ENCODE results near the gene MTF1. TPM values are rescaled to one million over a fixed set of nuclear protein-coding genes. Genes with fewer than 3 reads are reported as not detected.

The MTF1 gene
- total RNA-seq, 1 donor from 2014 or later = 11.3 TPM

GRCh38 chr1:37817481-37817880, 41.9 kb downstream of the MTF1 start:
- Histone ChIP-seq H3K4me1 (peaks cover 7% of the 10 kb centered on the region), H3K27ac (replicated peaks) (no peak overlapping the region), H3K27me3 (ENCODE audit: low read depth) (no peaks in the 10 kb centered on the region), H3K9me3 (replicated peaks) (no peaks in the 10 kb centered on the region), H3K36me3 (peaks cover 75% of the 10 kb centered on the region), H3K4me3 (no peak overlapping the region)
- peak; percentile 33 for DNase-seq
- intact Hi-C loops (cut with micrococcal nuclease) = no loop called here
- TF ChIP-seq, protein P1, sequence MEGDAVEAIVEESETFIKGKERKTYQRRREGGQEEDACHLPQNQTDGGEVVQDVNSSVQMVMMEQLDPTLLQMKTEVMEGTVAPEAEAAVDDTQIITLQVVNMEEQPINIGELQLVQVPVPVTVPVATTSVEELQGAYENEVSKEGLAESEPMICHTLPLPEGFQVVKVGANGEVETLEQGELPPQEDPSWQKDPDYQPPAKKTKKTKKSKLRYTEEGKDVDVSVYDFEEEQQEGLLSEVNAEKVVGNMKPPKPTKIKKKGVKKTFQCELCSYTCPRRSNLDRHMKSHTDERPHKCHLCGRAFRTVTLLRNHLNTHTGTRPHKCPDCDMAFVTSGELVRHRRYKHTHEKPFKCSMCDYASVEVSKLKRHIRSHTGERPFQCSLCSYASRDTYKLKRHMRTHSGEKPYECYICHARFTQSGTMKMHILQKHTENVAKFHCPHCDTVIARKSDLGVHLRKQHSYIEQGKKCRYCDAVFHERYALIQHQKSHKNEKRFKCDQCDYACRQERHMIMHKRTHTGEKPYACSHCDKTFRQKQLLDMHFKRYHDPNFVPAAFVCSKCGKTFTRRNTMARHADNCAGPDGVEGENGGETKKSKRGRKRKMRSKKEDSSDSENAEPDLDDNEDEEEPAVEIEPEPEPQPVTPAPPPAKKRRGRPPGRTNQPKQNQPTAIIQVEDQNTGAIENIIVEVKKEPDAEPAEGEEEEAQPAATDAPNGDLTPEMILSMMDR (IDR thresholded peaks at IDR 0.05; ENCODE audit: borderline replicate concordance) = no peak

- H3K27me3 ChIP-seq (ENCODE audit: low read depth) = no peaks in the 10 kb centered on the region
- H3K36me3 ChIP-seq = peaks cover 45% of the 10 kb centered on the region
- H3K27ac ChIP-seq (replicated peaks) = no peak overlapping the region
- no peaks in the 10 kb centered on the region for H3K9me3 ChIP-seq (replicated peaks)
- H3K4me3 ChIP-seq = no peak overlapping the region
- intact Hi-C loops (cut with micrococcal nuclease) = no loop called here
- no peak for DNase-seq
- peaks cover 28% of the 10 kb centered on the region for H3K4me1 ChIP-seq
- TF ChIP-seq, protein P1 (IDR thresholded peaks at IDR 0.05; ENCODE audit: borderline replicate concordance) = no peak
These were observed 45.1 kb downstream of the MTF1 start for GRCh38 chr1:37814252-37814651.

DNA sequence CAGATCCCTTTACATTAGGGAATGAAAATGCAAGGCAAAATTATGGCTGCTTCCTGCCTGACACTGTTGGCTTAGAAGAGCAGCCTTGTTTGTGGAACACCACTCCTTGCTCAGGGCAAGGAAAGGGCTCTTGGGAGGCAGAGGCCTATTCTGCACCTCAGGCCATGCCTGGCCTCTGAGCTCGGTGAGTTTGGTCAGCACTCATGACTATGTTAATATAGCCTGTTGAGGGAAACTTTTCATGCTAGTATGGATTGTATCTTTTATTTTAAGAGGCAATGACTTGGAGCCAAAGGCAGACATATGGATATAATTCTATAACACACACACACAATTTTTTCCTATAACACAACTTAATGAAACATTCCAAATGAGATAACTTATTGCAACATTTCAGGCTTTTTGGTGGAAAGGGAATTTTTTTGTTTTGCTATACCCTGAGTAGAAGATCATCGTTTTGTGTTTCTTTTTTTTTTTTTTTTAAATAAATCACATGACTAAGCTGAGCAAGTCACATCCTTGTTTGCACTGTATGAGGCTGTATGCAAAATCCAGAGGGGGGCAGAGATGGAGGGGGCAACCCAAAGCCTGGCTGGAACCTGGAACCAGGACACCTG, 45.8 kb downstream of the MTF1 start:
- intact Hi-C loops (cut with micrococcal nuclease) = no loop called here

GRCh38 chr1:37811027-37811655, 48.3 kb downstream of the MTF1 start:
- intact Hi-C loops (cut with micrococcal nuclease) = no loop called here
- peaks cover 25% of the 10 kb centered on the region for H3K36me3 ChIP-seq
- TF ChIP-seq, protein P1 (IDR thresholded peaks at IDR 0.05; ENCODE audit: borderline replicate concordance) = peak; percentile 83
- DNase-seq = peak; percentile 48
- no peak overlapping the region for H3K27ac ChIP-seq (replicated peaks)
- peaks cover 48% of the 10 kb centered on the region for H3K4me1 ChIP-seq
- H3K4me3 ChIP-seq = no peak overlapping the region
- H3K9me3 ChIP-seq (replicated peaks) = no peaks in the 10 kb centered on the region
- H3K27me3 ChIP-seq (ENCODE audit: low read depth) = no peaks in the 10 kb centered on the region

More for the DNA sequence above, 45.8 kb downstream of the MTF1 start:
- no peaks in the 10 kb centered on the region for H3K27me3 ChIP-seq (ENCODE audit: low read depth)
- no peak overlapping the region for H3K4me3 ChIP-seq
- no peak overlapping the region for H3K27ac ChIP-seq (replicated peaks)
- peaks cover 34% of the 10 kb centered on the region for H3K4me1 ChIP-seq
- DNase-seq = no peak
- H3K9me3 ChIP-seq (replicated peaks) = no peaks in the 10 kb centered on the region
- TF ChIP-seq, protein P1 (IDR thresholded peaks at IDR 0.05; ENCODE audit: borderline replicate concordance) = no peak
- H3K36me3 ChIP-seq = peaks cover 39% of the 10 kb centered on the region

GRCh38 chr1:37809942-37810341, 49.5 kb downstream of the MTF1 start:
- Histone ChIP-seq H3K36me3 (peaks cover 26% of the 10 kb centered on the region), H3K4me1 (peaks cover 50% of the 10 kb centered on the region), H3K9me3 (replicated peaks) (no peaks in the 10 kb centered on the region), H3K4me3 (no peak overlapping the region), H3K27me3 (ENCODE audit: low read depth) (no peaks in the 10 kb centered on the region), H3K27ac (replicated peaks) (peak overlapping the region; percentile 98)
- DNase-seq = no peak
- intact Hi-C loops (cut with micrococcal nuclease) = no loop called here
- TF ChIP-seq, protein P1 (IDR thresholded peaks at IDR 0.05; ENCODE audit: borderline replicate concordance) = no peak

Measured in left ventricle myocardium inferior (tissue), 1 donor.